ENCODE data around the gene UNC13C.

DNA sequence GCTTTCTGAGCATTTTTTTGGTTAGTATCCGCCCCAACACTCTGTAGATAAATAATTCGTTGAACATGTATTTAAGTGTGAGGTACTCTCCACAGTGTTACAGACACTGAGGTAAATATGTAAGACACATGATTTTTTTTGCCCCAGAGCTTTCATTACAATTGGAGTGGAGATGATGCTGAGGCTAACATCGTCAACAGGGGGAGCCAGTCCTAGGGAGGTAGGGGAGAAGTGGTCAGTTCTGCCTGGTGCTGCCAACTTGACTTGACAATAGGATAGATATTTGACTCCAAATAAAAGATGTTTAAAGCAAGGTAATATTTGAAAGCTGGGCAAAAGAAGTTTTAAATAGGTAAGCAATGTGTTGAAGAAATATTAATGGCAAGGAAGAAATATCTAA is 295.7 kb downstream of the UNC13C start:
- no peak for TF ChIP-seq CTCF (IDR thresholded peaks at IDR 0.05; ENCODE audit: low read depth, low read length, poor library complexity, severe bottlenecking)
- TF ChIP-seq EZH2phosphoT487 (IDR thresholded peaks at IDR 0.05; ENCODE audit: borderline replicate concordance, low read length): no peak
